ENCODE data around the gene RHEB.

DNA sequence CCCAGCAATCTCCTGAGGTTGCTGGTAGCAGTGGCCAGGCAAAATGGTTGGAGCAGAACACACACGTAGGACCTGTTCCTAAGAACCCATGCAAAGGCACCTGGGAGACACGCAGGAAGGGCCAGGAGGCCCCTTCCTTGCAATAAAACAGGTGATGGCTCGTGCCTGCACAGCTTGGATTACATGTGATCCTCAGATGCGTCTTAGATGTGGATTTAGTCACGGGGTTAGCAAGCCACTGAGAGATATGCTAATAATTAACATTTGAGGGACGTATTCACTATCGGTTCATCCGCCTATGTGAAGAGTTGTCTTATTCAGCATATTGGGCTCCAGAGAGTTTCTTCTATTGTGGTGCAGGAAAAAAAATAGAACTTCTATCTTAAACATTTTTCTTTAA, 4.6 kb upstream of the RHEB start:
- TF ChIP-seq, protein P1, sequence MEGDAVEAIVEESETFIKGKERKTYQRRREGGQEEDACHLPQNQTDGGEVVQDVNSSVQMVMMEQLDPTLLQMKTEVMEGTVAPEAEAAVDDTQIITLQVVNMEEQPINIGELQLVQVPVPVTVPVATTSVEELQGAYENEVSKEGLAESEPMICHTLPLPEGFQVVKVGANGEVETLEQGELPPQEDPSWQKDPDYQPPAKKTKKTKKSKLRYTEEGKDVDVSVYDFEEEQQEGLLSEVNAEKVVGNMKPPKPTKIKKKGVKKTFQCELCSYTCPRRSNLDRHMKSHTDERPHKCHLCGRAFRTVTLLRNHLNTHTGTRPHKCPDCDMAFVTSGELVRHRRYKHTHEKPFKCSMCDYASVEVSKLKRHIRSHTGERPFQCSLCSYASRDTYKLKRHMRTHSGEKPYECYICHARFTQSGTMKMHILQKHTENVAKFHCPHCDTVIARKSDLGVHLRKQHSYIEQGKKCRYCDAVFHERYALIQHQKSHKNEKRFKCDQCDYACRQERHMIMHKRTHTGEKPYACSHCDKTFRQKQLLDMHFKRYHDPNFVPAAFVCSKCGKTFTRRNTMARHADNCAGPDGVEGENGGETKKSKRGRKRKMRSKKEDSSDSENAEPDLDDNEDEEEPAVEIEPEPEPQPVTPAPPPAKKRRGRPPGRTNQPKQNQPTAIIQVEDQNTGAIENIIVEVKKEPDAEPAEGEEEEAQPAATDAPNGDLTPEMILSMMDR (IDR thresholded peaks at IDR 0.05): no peak
- no peak for TF ChIP-seq POLR2A (IDR thresholded peaks at IDR 0.05)

Data from heart left ventricle (tissue), 13 donors.